Left lung (tissue), 10 donors: ENCODE measurements around the gene CHMP6. TPM values are rescaled to one million over a fixed set of nuclear protein-coding genes. Genes with fewer than 3 reads are reported as not detected.
A peak's percentile ranks its signal among the peaks of the same experiment; 100 is the strongest.

Experiments used
- ATAC-seq: fragments of 200-7000 bp; cut with Tn5 transposase; one replicate; pipeline ENCODE4 v1.9.1; 2020; ENCODE audit warnings: moderate library complexity
- DNase-seq, 4 donors: peaks; one replicate each; pipeline ENCODE4 v3.0.0-alpha.2; 2013 to 2020
- H3K27ac ChIP-seq, 2 donors: fragments of 200-600 bp; sonication (generic) in 1 of 2; one replicate each; pipeline versions ENCODE4 v1.5.0 to v1.8.0; 2020 to 2021
- H3K27me3 ChIP-seq, 2 donors: fragments of 200-600 bp; sonication (generic) in 1 of 2; one replicate each; pipeline versions ENCODE4 v1.5.0 to v1.8.0; 2020 to 2021
- H3K36me3 ChIP-seq, 2 donors: fragments of 200-600 bp; sonication (generic) in 1 of 2; one replicate each; pipeline versions ENCODE4 v1.5.0 to v1.8.0; 2020 to 2021
- H3K4me1 ChIP-seq, 2 donors: fragments of 200-600 bp; one replicate each; pipeline ENCODE4 v1.8.0; 2021
- H3K4me3 ChIP-seq, 2 donors: fragments of 200-600 bp; sonication (generic) in 1 of 2; one replicate each; pipeline versions ENCODE4 v1.5.0 to v1.8.0; 2020 to 2021; ENCODE audit warnings: mild to moderate bottlenecking in 1 of 2
- H3K9me3 ChIP-seq, 2 donors: fragments of 200-600 bp; sonication (generic) in 1 of 2; one replicate each; pipeline versions ENCODE4 v1.5.0 to v1.8.0; 2020 to 2021
- intact Hi-C, 2 donors: fragments of 100-400 bp; cut with DNase I; formaldehyde crosslinking; loops; one replicate each; pipeline versions ENCODE4 v1.11.2 to v1.14.2; 2022
- polyA plus RNA-seq, 6 donors: library from polyadenylated mRNA; unstranded; fragments of 120-200 nt; gene quantifications; one replicate each; pipeline ENCODE4 v1.2.1, GENCODE V29; 2013; ENCODE audit not compliant: insufficient read length in 6 of 6
- total RNA-seq, 2 donors: library from RNA; stranded (reverse); fragmentation: NEBNext Ultra II Directional; extraction: Animal tissue kit (Norgen Biotek cat#: 25700); gene quantifications; one replicate each; pipeline ENCODE4 v1.2.1, GENCODE V29; 2021
- TF ChIP-seq, protein P1 (sequence below), 2 donors: fragments of 200-600 bp; sonication (generic) in 1 of 2; IDR thresholded peaks; one replicate each; pipeline versions ENCODE4 v1.5.0 to v1.8.0; 2021; ENCODE audit warnings: antibody characterized with exemption in 2 of 2
- donor health status: DM: no; HTN: yes; CAD: no.
- donor health status: DM: no; HTN: no; CAD: no.

Gene CHMP6
- total and polyA plus RNA-seq, 8 donors: 24.1 to 32.7 (median 28.6) TPM

DNA sequence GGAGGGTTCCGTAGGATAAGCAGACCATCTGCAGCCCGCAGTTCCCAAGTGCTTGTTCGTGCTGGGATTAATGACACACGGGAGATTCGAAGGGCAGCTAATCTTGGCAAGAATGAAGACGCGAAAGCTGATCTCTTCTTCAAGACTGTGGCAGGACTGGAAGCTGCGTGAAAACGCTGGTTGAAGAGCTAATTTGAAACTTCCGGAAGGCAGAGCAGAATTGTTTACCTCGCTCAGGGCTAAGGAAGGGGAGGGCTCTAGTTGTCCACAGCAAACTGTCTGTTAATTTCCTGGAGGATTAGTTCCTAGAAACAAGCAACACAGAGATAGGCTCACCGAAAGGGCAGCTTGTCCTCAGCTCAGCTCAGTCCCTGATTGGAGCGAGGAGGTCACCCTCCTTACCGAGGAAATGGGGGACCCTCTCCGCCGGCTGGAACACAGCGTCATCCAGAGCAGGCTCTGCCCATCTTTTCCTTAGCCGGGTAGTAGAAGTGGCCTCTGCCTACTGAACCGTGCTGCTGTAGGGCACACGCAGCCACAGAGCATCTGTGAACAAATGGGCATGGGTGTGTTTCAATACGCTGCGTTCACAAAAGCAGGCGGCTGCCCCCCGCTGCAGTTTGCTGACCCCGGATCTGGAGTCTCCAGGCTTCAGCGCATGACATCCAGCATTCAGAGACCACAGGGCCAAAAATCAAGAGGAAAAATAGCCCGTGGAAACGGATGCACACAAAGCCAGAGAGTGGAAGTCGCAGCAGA lies 26.6 kb downstream of the CHMP6 start:
- ATAC-seq (peak; percentile 54), DNase-seq (peak; percentile 42 to 80 (median 66))
- Histone ChIP-seq H3K9me3 (peaks cover 0 to 7% of the 10 kb centered on the region in 2 donors), H3K4me3 (peak overlapping the region in 1 of 2 donors; percentile 35), H3K27me3 (no peaks in the 10 kb centered on the region), H3K4me1 (peaks cover 16 to 44% of the 10 kb centered on the region in 2 donors), H3K36me3 (no peaks in the 10 kb centered on the region), H3K27ac (peak overlapping the region; percentile 76 to 78)
- intact Hi-C loops: no loop called here
- TF ChIP-seq, protein P1, sequence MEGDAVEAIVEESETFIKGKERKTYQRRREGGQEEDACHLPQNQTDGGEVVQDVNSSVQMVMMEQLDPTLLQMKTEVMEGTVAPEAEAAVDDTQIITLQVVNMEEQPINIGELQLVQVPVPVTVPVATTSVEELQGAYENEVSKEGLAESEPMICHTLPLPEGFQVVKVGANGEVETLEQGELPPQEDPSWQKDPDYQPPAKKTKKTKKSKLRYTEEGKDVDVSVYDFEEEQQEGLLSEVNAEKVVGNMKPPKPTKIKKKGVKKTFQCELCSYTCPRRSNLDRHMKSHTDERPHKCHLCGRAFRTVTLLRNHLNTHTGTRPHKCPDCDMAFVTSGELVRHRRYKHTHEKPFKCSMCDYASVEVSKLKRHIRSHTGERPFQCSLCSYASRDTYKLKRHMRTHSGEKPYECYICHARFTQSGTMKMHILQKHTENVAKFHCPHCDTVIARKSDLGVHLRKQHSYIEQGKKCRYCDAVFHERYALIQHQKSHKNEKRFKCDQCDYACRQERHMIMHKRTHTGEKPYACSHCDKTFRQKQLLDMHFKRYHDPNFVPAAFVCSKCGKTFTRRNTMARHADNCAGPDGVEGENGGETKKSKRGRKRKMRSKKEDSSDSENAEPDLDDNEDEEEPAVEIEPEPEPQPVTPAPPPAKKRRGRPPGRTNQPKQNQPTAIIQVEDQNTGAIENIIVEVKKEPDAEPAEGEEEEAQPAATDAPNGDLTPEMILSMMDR (IDR thresholded peaks at IDR 0.05): no peak

DNA sequence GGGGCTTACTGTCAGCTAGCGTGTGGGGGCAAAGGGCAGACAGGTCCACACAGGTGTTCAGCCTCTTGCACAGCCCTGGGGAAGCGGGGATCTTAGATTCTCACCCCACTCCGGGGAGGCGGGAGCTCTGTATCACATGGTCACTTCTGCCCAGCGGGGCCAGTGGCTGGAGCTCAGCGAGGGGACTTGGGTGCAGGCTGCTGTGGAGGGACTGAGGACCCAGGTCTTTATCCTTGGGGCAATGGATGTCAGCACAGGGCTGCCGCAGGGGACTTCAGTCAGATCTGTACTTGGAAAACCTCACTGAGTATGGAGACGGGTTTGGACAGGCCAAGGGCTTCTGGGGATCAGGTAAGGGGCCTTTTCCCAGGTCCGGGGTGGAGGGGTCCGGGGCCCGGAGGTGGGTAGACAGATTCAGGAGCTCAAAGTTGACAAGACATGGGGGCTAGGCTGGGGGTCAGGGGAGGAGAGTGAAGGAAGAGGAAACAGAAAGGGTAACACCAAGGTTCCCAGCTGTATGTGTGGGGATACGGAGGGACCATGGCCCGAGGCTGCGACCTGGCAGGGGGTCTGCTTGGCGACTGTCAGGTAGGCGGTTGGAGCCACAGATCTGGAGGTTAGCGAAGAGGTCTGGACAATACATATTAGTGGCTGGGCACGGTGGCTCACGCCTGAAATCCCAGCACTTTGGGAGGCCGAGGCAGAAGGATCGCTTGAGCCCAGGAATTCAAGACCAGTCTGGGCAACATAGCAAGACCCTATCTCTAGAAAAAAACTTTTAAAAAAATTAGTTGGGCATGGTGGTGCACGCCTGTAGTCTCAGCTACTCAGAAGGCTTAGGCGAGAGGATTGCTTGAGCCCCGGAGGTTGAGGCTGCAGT lies 28.2 kb downstream of the CHMP6 start:
- Histone ChIP-seq H3K27ac (peak overlapping the region in 1 of 2 donors; percentile 8), H3K4me1 (peaks cover 16 to 60% of the 10 kb centered on the region in 2 donors)

GRCh38 chr17:81020443-81020766 lies 28.8 kb downstream of the CHMP6 start:
- peaks cover 0 to 7% of the 10 kb centered on the region in 2 donors for H3K9me3 ChIP-seq
- no peak overlapping the region for H3K4me3 ChIP-seq
- H3K27ac ChIP-seq: peak overlapping the region in 1 of 2 donors; percentile 70
- TF ChIP-seq, protein P1 (IDR thresholded peaks at IDR 0.05): no peak
- intact Hi-C loops: no loop called here
- no peak for ATAC-seq
- H3K36me3 ChIP-seq: no peaks in the 10 kb centered on the region
- no peak for DNase-seq
- H3K4me1 ChIP-seq: peaks cover 16 to 61% of the 10 kb centered on the region in 2 donors
- no peaks in the 10 kb centered on the region for H3K27me3 ChIP-seq

More for the DNA sequence above, 28.2 kb downstream of the CHMP6 start:
- Histone ChIP-seq H3K9me3 (peaks cover 0 to 7% of the 10 kb centered on the region in 2 donors), H3K4me3 (no peak overlapping the region), H3K27me3 (no peaks in the 10 kb centered on the region), H3K36me3 (no peaks in the 10 kb centered on the region)
- intact Hi-C loops: no loop called here
- TF ChIP-seq, protein P1 (IDR thresholded peaks at IDR 0.05): no peak
- DNase-seq (peak in 1 of 4 donors; percentile 42), ATAC-seq (no peak)

DNA sequence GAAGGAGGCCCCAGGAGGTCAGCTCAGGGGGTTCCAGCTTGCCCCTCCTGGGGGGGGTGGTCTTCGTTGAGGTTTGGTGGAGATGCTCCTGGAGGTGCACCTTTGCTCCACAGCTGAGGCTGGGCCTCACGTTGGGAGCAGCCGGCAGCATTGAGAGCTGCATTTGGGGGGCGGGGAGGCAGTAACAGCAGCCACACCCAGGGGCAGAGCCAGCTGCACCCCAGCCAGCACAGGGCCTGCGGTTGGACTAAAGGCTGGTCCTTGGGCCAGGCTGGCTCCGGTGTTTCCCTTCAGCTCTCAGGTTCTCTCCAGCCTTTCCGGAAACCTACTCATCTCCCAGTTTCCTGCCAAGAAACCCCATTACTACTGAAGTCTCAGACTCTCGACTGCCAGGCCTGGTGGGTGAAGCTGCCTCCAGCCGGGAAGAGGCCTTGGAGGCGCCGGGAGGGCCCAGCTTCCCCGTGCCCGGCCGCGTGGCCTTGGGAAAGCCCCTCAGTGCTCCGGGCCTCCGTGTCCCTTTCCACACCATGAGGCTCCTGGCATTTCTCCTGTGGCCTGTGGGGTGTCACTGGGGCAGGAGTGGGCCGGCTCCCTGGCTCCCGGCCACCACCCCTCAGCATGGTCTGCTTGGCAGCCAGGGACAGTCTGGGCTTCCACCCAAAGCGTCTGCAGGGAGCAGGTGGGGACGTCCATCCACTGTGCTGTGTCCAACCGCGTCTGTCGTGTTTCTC lies 29.3 kb downstream of the CHMP6 start:
- H3K4me3 ChIP-seq: no peak overlapping the region
- H3K4me1 ChIP-seq: peaks cover 16 to 61% of the 10 kb centered on the region in 2 donors
- H3K27me3 ChIP-seq: no peaks in the 10 kb centered on the region
- H3K27ac ChIP-seq: peak overlapping the region; percentile 70 to 76
- intact Hi-C loops: no loop called here
- peak; percentile 76 for ATAC-seq
- no peaks in the 10 kb centered on the region for H3K36me3 ChIP-seq
- peak in 2 of 4 donors; percentile 71 to 88 for DNase-seq
- peaks cover 0 to 7% of the 10 kb centered on the region in 2 donors for H3K9me3 ChIP-seq
- TF ChIP-seq, protein P1 (IDR thresholded peaks at IDR 0.05): no peak
